ENCODE measurements around the gene TM7SF2.

- TF ChIP-seq CTCF (IDR thresholded peaks at IDR 0.05 in 8 of 11, conservative IDR thresholded peaks at IDR 0.05 in 3 of 11) (peak in 2 of 11 experiments; percentile 5 to 8), POLR2A (IDR thresholded peaks at IDR 0.05) (peak; percentile 71 to 90 (median 83)), POLR2AphosphoS5 (IDR thresholded peaks at IDR 0.05) (peak; percentile 99)
Measured at GRCh38 chr11:65134240-65134951, 22.7 kb downstream of the TM7SF2 start, which contains the start of gene SYVN1.

All from spleen (tissue), 7 donors.